Esophagus squamous epithelium (tissue), 4 donors: ENCODE measurements around the gene GLRA1.

Source experiments
- POLR2A ChIP-seq, 4 donors: fragments of 450-650 bp; IDR thresholded peaks; one replicate each; pipeline ENCODE4 v1.6.1; 2017; ENCODE audit warnings: antibody characterized with exemption in 4 of 4, mild to moderate bottlenecking in 4 of 4, moderate library complexity in 3 of 4
- TF ChIP-seq, protein P1 (sequence below), 6 experiments: fragments of 450-650 bp in 4 of 6; fragments of 200-600 bp in 2 of 6; sonication (generic) in 2 of 6; IDR thresholded peaks; one replicate each; pipeline ENCODE4 v1.5.1; 2016 to 2019; ENCODE audit warnings: antibody characterized with exemption in 6 of 6, mild to moderate bottlenecking in 4 of 6, moderate library complexity in 4 of 6

DNA sequence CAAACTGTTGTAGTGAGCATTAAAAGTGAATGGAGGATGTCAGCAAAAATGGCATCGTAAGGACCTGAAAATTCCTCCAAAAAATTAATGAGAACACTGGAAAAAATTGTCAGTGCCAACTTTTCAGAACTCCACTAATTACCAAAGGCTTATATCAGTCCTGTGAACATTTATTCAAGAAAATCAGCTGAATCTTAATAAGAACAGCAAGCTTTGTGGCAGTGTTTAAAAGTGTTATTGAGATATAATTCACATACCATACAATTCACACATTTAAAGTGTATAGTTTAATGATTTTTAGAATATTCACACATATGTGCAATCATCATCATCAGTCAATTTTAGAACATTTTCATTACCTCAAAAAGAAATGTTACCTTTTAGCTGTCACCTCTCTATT is 95.3 kb downstream of the GLRA1 start:
- TF ChIP-seq, protein P1, sequence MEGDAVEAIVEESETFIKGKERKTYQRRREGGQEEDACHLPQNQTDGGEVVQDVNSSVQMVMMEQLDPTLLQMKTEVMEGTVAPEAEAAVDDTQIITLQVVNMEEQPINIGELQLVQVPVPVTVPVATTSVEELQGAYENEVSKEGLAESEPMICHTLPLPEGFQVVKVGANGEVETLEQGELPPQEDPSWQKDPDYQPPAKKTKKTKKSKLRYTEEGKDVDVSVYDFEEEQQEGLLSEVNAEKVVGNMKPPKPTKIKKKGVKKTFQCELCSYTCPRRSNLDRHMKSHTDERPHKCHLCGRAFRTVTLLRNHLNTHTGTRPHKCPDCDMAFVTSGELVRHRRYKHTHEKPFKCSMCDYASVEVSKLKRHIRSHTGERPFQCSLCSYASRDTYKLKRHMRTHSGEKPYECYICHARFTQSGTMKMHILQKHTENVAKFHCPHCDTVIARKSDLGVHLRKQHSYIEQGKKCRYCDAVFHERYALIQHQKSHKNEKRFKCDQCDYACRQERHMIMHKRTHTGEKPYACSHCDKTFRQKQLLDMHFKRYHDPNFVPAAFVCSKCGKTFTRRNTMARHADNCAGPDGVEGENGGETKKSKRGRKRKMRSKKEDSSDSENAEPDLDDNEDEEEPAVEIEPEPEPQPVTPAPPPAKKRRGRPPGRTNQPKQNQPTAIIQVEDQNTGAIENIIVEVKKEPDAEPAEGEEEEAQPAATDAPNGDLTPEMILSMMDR (IDR thresholded peaks at IDR 0.05), result no peak
- TF ChIP-seq POLR2A (IDR thresholded peaks at IDR 0.05), result no peak
